Effector CD8-positive, alpha-beta T cell (primary cell): ENCODE data around the gene CD36.

Source experiments
- DNase-seq: peaks from one replicate; lab custom pipeline; 2025; lab: John Stamatoyannopoulos, UW
- total RNA-seq, 4 experiments: gene quantifications; one replicate each; lab custom pipeline; 2026; lab: John Stamatoyannopoulos, UW

CD36 gene
- total RNA-seq = 0 to 0.27 (median 0) reads per million in 4 experiments

- DNase-seq = no peak
Measured at GRCh38 chr7:80637911-80638765, at the start of gene CD36. TSS of gene CD36 (plus strand) at chr7:80638642. CDS start at chr7:80646741, 8,099 bp downstream.

- DNase-seq = no peak
Measured at GRCh38 chr7:80589631-80590030, 48.8 kb upstream of the CD36 start.

- no peak for DNase-seq
Measured at GRCh38 chr7:80591654-80592053, 46.8 kb upstream of the CD36 start.

GRCh38 chr7:80593869-80594586, 44.4 kb upstream of the CD36 start:
- DNase-seq = no peak

- DNase-seq = no peak
Measured at GRCh38 chr7:80596933-80597517, 41.4 kb upstream of the CD36 start.

GRCh38 chr7:80597875-80598274, 40.6 kb upstream of the CD36 start:
- DNase-seq = no peak

- DNase-seq = no peak
Measured at GRCh38 chr7:80600046-80600445, 38.4 kb upstream of the CD36 start.

GRCh38 chr7:80601999-80602398, 36.4 kb upstream of the CD36 start:
- DNase-seq = no peak

GRCh38 chr7:80603940-80604339, 34.5 kb upstream of the CD36 start:
- no peak for DNase-seq

GRCh38 chr7:80604436-80604835, 34.0 kb upstream of the CD36 start:
- DNase-seq = no peak

GRCh38 chr7:80607136-80607535, 31.3 kb upstream of the CD36 start:
- no peak for DNase-seq

GRCh38 chr7:80608336-80608735, 30.1 kb upstream of the CD36 start:
- DNase-seq = no peak

- DNase-seq = no peak
Measured at GRCh38 chr7:80609751-80610150, 28.7 kb upstream of the CD36 start.

GRCh38 chr7:80611353-80611752, 27.1 kb upstream of the CD36 start:
- no peak for DNase-seq

GRCh38 chr7:80611779-80612178, 26.7 kb upstream of the CD36 start:
- DNase-seq = no peak

GRCh38 chr7:80612880-80613279, 25.6 kb upstream of the CD36 start:
- no peak for DNase-seq

- no peak for DNase-seq
Measured at GRCh38 chr7:80613519-80613918, 24.9 kb upstream of the CD36 start.

- DNase-seq = no peak
Measured at GRCh38 chr7:80614851-80615271, 23.6 kb upstream of the CD36 start.

- no peak for DNase-seq
Measured at GRCh38 chr7:80618096-80618495, 20.3 kb upstream of the CD36 start.

GRCh38 chr7:80619741-80620140, 18.7 kb upstream of the CD36 start:
- no peak for DNase-seq

- DNase-seq = no peak
Measured at GRCh38 chr7:80622541-80622940, 15.9 kb upstream of the CD36 start.

- no peak for DNase-seq
Measured at GRCh38 chr7:80623503-80624252, 14.8 kb upstream of the CD36 start.
